Gastroesophageal sphincter (tissue), 4 donors: ENCODE data around the gene PRRG2. TPM values are rescaled to one million over a fixed set of nuclear protein-coding genes. Genes with fewer than 3 reads are reported as not detected.
"Not testable (repeated sequence)": the region's sequence is repeated elsewhere in the genome, so short reads cannot be mapped to it uniquely, and the experiment has no call there.

Source experiments
- ATAC-seq: fragments of 150-250 bp; one replicate; pipeline ENCODE4 v1.9.1; 2016; ENCODE audit warnings: mild to moderate bottlenecking, moderate library complexity
- H3K27ac ChIP-seq, 4 donors: fragments of 200-600 bp; sonication (generic) in 3 of 4; 1 replicate in 3 of 4; 2 replicates in 1 of 4; pipeline ENCODE4 v1.5.1; 2016 to 2019
- H3K27me3 ChIP-seq: fragments of 200-600 bp; sonication (generic); one replicate; pipeline ENCODE4 v1.5.1; 2019
- H3K36me3 ChIP-seq, 2 donors: fragments of 200-600 bp; sonication (generic); one replicate each; pipeline ENCODE4 v1.5.1; 2019; ENCODE audit warnings: control low read depth in 1 of 2
- H3K4me1 ChIP-seq, 3 donors: fragments of 200-600 bp; sonication (generic); 1 replicate in 2 of 3; 2 replicates in 1 of 3; pipeline ENCODE4 v1.5.1; 2016 to 2019; ENCODE audit warnings: control low read depth in 2 of 3
- H3K4me3 ChIP-seq, 2 donors: fragments of 200-600 bp; sonication (generic); one replicate each; pipeline ENCODE4 v1.5.1; 2019; ENCODE audit warnings: mild to moderate bottlenecking in 1 of 2, moderate library complexity in 1 of 2
- H3K9me3 ChIP-seq, 3 donors: fragments of 200-600 bp; sonication (generic); one replicate each; pipeline ENCODE4 v1.5.1; 2017 to 2019; ENCODE audit warnings: control low read depth in 2 of 3
- CTCF ChIP-seq, 4 experiments: fragments of 200-600 bp in 2 of 4; fragments of 450-650 bp in 2 of 4; sonication (generic) in 1 of 4; IDR thresholded peaks; one replicate each; pipeline ENCODE4 v1.5.1; 2017 to 2019; ENCODE audit warnings: antibody characterized with exemption in 4 of 4, mild to moderate bottlenecking in 2 of 4, moderate library complexity in 2 of 4
- EP300 ChIP-seq: sonication (generic); formaldehyde crosslinking; IDR thresholded peaks from one replicate; pipeline ENCODE4 v1.6.1; 2017; ENCODE audit warnings: antibody characterized with exemption, mild to moderate bottlenecking
- POLR2A ChIP-seq, 2 donors: fragments of 450-650 bp; IDR thresholded peaks; one replicate each; pipeline ENCODE4 v1.6.1; 2017; ENCODE audit warnings: antibody characterized with exemption in 2 of 2, mild to moderate bottlenecking in 2 of 2, moderate library complexity in 1 of 2
- POLR2AphosphoS5 ChIP-seq: sonication (generic); formaldehyde crosslinking; IDR thresholded peaks from one replicate; pipeline ENCODE4 v1.6.1; 2017; ENCODE audit warnings: antibody characterized with exemption
- WGBS, 2 donors: methylation state at CpG; one replicate each; pipeline ENCODE4 v1.1.5; 2018; ENCODE audit warnings: low coverage in 1 of 2; 5-methylcytosine and 5-hydroxymethylcytosine counted together
- total RNA-seq, 4 donors: library from RNA; depleted of rRNA; stranded (reverse); fragments of >200 nt; gene quantifications; one replicate each; pipeline ENCODE4 v1.1.0, GENCODE V29; 2016

PRRG2 gene
- total RNA-seq, 4 donors from 2014 or later: 1.0 to 1.1 TPM; not detected in 2

GRCh38 chr19:49614096-49614833 lies 33.1 kb downstream of the PRRG2 start:
- WGBS, 2 donors: 76 to 83% methylated on average over 2 to 4 of the region's 19 CpGs

GRCh38 chr19:49615861-49616260 lies 34.7 kb downstream of the PRRG2 start:
- 97% methylated on average over 13 of the region's 23 CpGs; no CpG with 5 or more reads in 1 of the 2 donors for WGBS, 2 donors
- no peak for TF ChIP-seq EP300
- no peak for TF ChIP-seq POLR2AphosphoS5
- TF ChIP-seq CTCF (IDR thresholded peaks at IDR 0.05): no peak
- TF ChIP-seq POLR2A (IDR thresholded peaks at IDR 0.05): no peak
- Histone ChIP-seq H3K27me3 (no peaks in the 10 kb centered on the region), H3K9me3 (no peaks in the 10 kb centered on the region), H3K36me3 (peaks cover 0 to 88% of the 10 kb centered on the region in 2 donors), H3K4me1 (peaks cover 0 to 25% (median 8%) of the 10 kb centered on the region in 3 donors), H3K4me3 (no peak overlapping the region), H3K27ac (no peak overlapping the region)
- ATAC-seq: no peak

More at GRCh38 chr19:49614096-49614833, 33.1 kb downstream of the PRRG2 start:
- TF ChIP-seq CTCF (IDR thresholded peaks at IDR 0.05): no peak
- TF ChIP-seq POLR2AphosphoS5: no peak
- Histone ChIP-seq H3K27me3 (no peaks in the 10 kb centered on the region), H3K9me3 (no peaks in the 10 kb centered on the region), H3K4me3 (no peak overlapping the region), H3K4me1 (peaks cover 0 to 25% (median 8%) of the 10 kb centered on the region in 3 donors), H3K27ac (no peak overlapping the region), H3K36me3 (peaks cover 0 to 88% of the 10 kb centered on the region in 2 donors)
- ATAC-seq: peak; percentile 42

GRCh38 chr19:49616532-49616931 lies 35.4 kb downstream of the PRRG2 start:
- peaks cover 0 to 89% of the 10 kb centered on the region in 2 donors for H3K36me3 ChIP-seq
- no peaks in the 10 kb centered on the region for H3K9me3 ChIP-seq
- H3K27ac ChIP-seq: no peak overlapping the region
- peaks cover 0 to 25% (median 8%) of the 10 kb centered on the region in 3 donors for H3K4me1 ChIP-seq
- no peaks in the 10 kb centered on the region for H3K27me3 ChIP-seq
- TF ChIP-seq POLR2AphosphoS5: no peak
- no peak for TF ChIP-seq EP300
- TF ChIP-seq CTCF (IDR thresholded peaks at IDR 0.05): no peak
- TF ChIP-seq POLR2A (IDR thresholded peaks at IDR 0.05): no peak
- no peak overlapping the region for H3K4me3 ChIP-seq
- WGBS, 2 donors: 88% methylated on average over 4 of the region's 7 CpGs; no CpG with 5 or more reads in 1 of the 2 donors
- no peak for ATAC-seq

- TF ChIP-seq EP300: no peak
- TF ChIP-seq CTCF (IDR thresholded peaks at IDR 0.05): no peak
- TF ChIP-seq POLR2AphosphoS5: no peak
- TF ChIP-seq POLR2A (IDR thresholded peaks at IDR 0.05): no peak
- Histone ChIP-seq H3K27ac (no peak overlapping the region), H3K27me3 (no peaks in the 10 kb centered on the region), H3K4me1 (peaks cover 0 to 25% (median 8%) of the 10 kb centered on the region in 3 donors), H3K36me3 (peaks cover 0 to 93% of the 10 kb centered on the region in 2 donors), H3K9me3 (no peaks in the 10 kb centered on the region), H3K4me3 (no peak overlapping the region)
- 89 to 90% methylated on average over 4 of the region's 7 CpGs for WGBS, 2 donors
- no peak for ATAC-seq
These were observed 35.8 kb downstream of the PRRG2 start for GRCh38 chr19:49616945-49617344.

- not testable (repeated sequence) for H3K27ac ChIP-seq, H3K4me3 ChIP-seq, ATAC-seq, H3K9me3 ChIP-seq, H3K27me3 ChIP-seq
- 92 to 96% methylated on average over 5 to 11 of the region's 13 CpGs for WGBS, 2 donors
- Histone ChIP-seq H3K36me3 (peaks cover 0 to 94% of the 10 kb centered on the region in 2 donors), H3K4me1 (peaks cover 0 to 17% (median 8%) of the 10 kb centered on the region in 3 donors)
These were observed 36.7 kb downstream of the PRRG2 start for GRCh38 chr19:49617860-49618259.
